Keratinocyte (primary cell): ENCODE measurements around the gene ZCCHC7. TPM values are rescaled to one million over a fixed set of nuclear protein-coding genes. Genes with fewer than 3 reads are reported as not detected.
A peak's percentile ranks its signal among the peaks of the same experiment; 100 is the strongest.

Source experiments
- DNase-seq: peaks from one replicate; pipeline ENCODE4 v3.0.0-alpha.2; 2011; ENCODE audit warnings: low read depth, missing footprints, low spot score
- FAIRE-seq: peaks from 2 replicates; lab custom pipeline; 2011; peaks lifted over from hg19 to GRCh38; lab: Jason Lieb, UNC
- H2AFZ ChIP-seq: 2 replicates; pipeline ENCODE4 v1.6.0; 2012; ENCODE audit warnings: low read length, control low read depth, inconsistent platforms; ENCODE audit not compliant: control insufficient read depth
- H3K27ac ChIP-seq: 2 replicates; pipeline ENCODE4 v1.5.1; 2011; ENCODE audit warnings: low read length; ENCODE audit not compliant: control insufficient read depth, insufficient read depth
- H3K27me3 ChIP-seq: 3 replicates; pipeline ENCODE4 v1.6.0; 2011; ENCODE audit warnings: low read length; ENCODE audit not compliant: control insufficient read depth, insufficient read depth; ENCODE audit errors: extremely low read depth
- H3K36me3 ChIP-seq, 2 experiments: 2 replicates in 1 of 2; 3 replicates in 1 of 2; pipeline ENCODE4 v1.5.1; 2011; ENCODE audit warnings: low read length in 2 of 2, mild to moderate bottlenecking in 1 of 2; ENCODE audit not compliant: control insufficient read depth in 2 of 2, insufficient read depth in 2 of 2; ENCODE audit errors: extremely low read depth in 1 of 2
- H3K4me1 ChIP-seq: 3 replicates; pipeline ENCODE4 v1.5.1; 2011; ENCODE audit warnings: low read length; ENCODE audit not compliant: control insufficient read depth, insufficient read depth; ENCODE audit errors: extremely low read depth
- H3K4me2 ChIP-seq: 3 replicates; pipeline ENCODE4 v1.6.0; 2011; ENCODE audit warnings: low read depth, low read length; ENCODE audit not compliant: control insufficient read depth, insufficient read depth; ENCODE audit errors: extremely low read depth
- H3K4me3 ChIP-seq, 3 experiments: fragments of 200-600 bp in 1 of 3; sonication (generic) in 1 of 3; 2 replicates in 2 of 3; 3 replicates in 1 of 3; pipeline ENCODE4 v1.5.1; 2011 to 2016; ENCODE audit warnings: low read length in 3 of 3, mild to moderate bottlenecking in 3 of 3, control low read depth in 2 of 3, inconsistent platforms in 1 of 3, low read depth in 1 of 3, mixed read lengths in 1 of 3, mixed run types in 1 of 3, moderate library complexity in 1 of 3; ENCODE audit not compliant: control insufficient read depth in 2 of 3, insufficient read depth in 2 of 3; ENCODE audit errors: extremely low read depth in 1 of 3
- H3K79me2 ChIP-seq: 2 replicates; pipeline ENCODE4 v1.6.0; 2012; ENCODE audit warnings: low read length; ENCODE audit not compliant: control insufficient read depth, insufficient read depth
- H3K9ac ChIP-seq: 3 replicates; pipeline ENCODE4 v1.6.0; 2011; ENCODE audit warnings: low read length; ENCODE audit not compliant: control insufficient read depth, insufficient read depth; ENCODE audit errors: extremely low read depth
- H3K9me1 ChIP-seq: 3 replicates; pipeline ENCODE4 v1.6.0; 2011; ENCODE audit warnings: low read length; ENCODE audit not compliant: control insufficient read depth, insufficient read depth; ENCODE audit errors: extremely low read depth
- H3K9me3 ChIP-seq: 2 replicates; pipeline ENCODE4 v1.5.1; 2012; ENCODE audit warnings: low read depth, low read length; ENCODE audit not compliant: control insufficient read depth
- H4K20me1 ChIP-seq: 3 replicates; pipeline ENCODE4 v1.6.0; 2011; ENCODE audit warnings: low read length; ENCODE audit not compliant: control insufficient read depth, insufficient read depth; ENCODE audit errors: extremely low read depth
- EZH2 ChIP-seq: IDR thresholded peaks from one replicate; pipeline ENCODE4 v1.6.1; 2012; ENCODE audit warnings: inconsistent platforms, mild to moderate bottlenecking, low read length, moderate library complexity
- dilution Hi-C: fragments of 300-500 bp; cut with MboI; formaldehyde crosslinking; loops from one replicate; pipeline ENCODE4 v1.7.0; 2020; ENCODE audit warnings: low sequenced_read_pairs; ENCODE audit not compliant: extremely low pct_ligation_motif_present
- polyA plus RNA-seq, 5 experiments: library from polyadenylated mRNA; depleted of rRNA in 3 of 5; stranded (reverse) in 3 of 5; stranded (forward) in 1 of 5; unstranded in 1 of 5; fragments of >200 nt; gene quantifications; 1 replicate in 1 of 5; 2 replicates in 3 of 5; 3 replicates in 1 of 5; pipeline versions ENCODE4 v1.2.1 to v1.2.3, GENCODE V29; 2011 to 2012; ENCODE audit warnings: missing spikeins in 2 of 5, low read depth in 1 of 5, low replicate concordance in 1 of 5
- TF ChIP-seq, protein P1 (sequence below), 3 experiments: IDR thresholded peaks in 1 of 3; conservative IDR thresholded peaks in 1 of 3; optimal IDR thresholded peaks in 1 of 3; 2 replicates in 2 of 3; 3 replicates in 1 of 3; pipeline versions ENCODE3 to v1.5.1; 2011; ENCODE audit warnings: low read length in 3 of 3, mild to moderate bottlenecking in 3 of 3, moderate library complexity in 2 of 3, control low read depth in 1 of 3, inconsistent platforms in 1 of 3; ENCODE audit not compliant: insufficient read depth in 2 of 3; ENCODE audit errors: extremely low read depth in 1 of 3

The ZCCHC7 gene
- polyA plus RNA-seq, 1 donor (not counting 4 experiments of a cell fraction or from before 2014, with no cell fraction given) = 16.5 TPM

- H4K20me1 ChIP-seq = no peaks in the 10 kb centered on the region
- H3K9me1 ChIP-seq = no peaks in the 10 kb centered on the region
- no peak for DNase-seq
- no peaks in the 10 kb centered on the region for H3K27me3 ChIP-seq
- dilution Hi-C loops = no loop called here
- no peaks in the 10 kb centered on the region for H3K36me3 ChIP-seq
- H3K9ac ChIP-seq = no peak overlapping the region
- peaks cover 31% of the 10 kb centered on the region for H3K4me1 ChIP-seq
- H3K4me2 ChIP-seq = peak overlapping the region; percentile 53
- no peak for FAIRE-seq
- H3K27ac ChIP-seq = peak overlapping the region; percentile 52
- TF ChIP-seq, protein P1, sequence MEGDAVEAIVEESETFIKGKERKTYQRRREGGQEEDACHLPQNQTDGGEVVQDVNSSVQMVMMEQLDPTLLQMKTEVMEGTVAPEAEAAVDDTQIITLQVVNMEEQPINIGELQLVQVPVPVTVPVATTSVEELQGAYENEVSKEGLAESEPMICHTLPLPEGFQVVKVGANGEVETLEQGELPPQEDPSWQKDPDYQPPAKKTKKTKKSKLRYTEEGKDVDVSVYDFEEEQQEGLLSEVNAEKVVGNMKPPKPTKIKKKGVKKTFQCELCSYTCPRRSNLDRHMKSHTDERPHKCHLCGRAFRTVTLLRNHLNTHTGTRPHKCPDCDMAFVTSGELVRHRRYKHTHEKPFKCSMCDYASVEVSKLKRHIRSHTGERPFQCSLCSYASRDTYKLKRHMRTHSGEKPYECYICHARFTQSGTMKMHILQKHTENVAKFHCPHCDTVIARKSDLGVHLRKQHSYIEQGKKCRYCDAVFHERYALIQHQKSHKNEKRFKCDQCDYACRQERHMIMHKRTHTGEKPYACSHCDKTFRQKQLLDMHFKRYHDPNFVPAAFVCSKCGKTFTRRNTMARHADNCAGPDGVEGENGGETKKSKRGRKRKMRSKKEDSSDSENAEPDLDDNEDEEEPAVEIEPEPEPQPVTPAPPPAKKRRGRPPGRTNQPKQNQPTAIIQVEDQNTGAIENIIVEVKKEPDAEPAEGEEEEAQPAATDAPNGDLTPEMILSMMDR (optimal IDR thresholded peaks at IDR 0.05 in 1 of 3, IDR thresholded peaks at IDR 0.05 in 1 of 3, conservative IDR thresholded peaks at IDR 0.05 in 1 of 3; ENCODE audit: extremely low read depth in 1 of 3, insufficient read depth in 2 of 3, low read length in 3 of 3) = no peak
- no peak for TF ChIP-seq EZH2
- no peaks in the 10 kb centered on the region for H3K9me3 ChIP-seq
- no peak overlapping the region for H2AFZ ChIP-seq
- H3K4me3 ChIP-seq = no peak overlapping the region
- H3K79me2 ChIP-seq = peaks cover 5% of the 10 kb centered on the region
Observed at GRCh38 chr9:37292896-37293295, 172.5 kb downstream of the ZCCHC7 start.

DNA sequence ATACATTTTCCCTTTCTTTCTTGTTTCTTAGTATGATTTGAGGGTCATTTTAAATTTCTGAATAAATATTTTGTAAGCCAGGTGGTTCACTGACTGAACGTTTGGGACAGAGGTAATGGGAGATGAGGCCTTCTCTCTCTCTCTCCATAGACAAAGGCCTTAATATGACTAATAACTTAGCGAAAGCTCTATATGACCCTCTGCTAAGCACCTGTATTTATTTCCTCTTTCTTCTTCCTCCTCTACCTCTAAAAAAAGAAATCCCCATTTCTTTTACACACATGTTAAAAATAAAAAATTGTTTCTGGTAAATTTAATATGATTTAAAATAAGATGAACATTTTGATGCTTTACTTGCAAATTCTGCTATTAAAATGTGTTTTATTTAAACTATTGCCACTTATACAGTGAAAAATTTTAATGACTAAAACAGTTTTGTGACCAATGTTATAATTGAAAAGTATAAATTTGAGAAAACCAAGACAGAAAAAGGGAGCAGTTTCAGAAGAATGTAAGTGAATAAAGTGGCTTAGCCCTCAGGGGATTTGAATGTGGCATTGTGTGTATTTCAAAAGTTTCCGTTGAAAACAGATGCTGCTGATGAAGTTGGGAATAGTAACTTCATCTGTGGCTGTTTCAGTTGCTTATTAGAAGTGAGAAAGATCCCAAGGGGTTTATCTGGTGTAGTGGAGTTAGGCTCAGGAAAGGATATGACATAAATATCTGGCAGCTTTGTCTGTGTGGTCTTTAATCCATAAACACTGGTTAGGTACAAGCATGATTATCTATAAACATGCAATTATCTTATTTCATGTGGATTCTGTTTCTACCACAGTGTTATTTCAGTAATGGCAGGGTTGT is 173.5 kb downstream of the ZCCHC7 start:
- Histone ChIP-seq H4K20me1 (no peaks in the 10 kb centered on the region), H3K27me3 (no peaks in the 10 kb centered on the region), H3K9me3 (no peaks in the 10 kb centered on the region), H3K27ac (peak overlapping the region; percentile 52), H3K9me1 (no peaks in the 10 kb centered on the region), H3K4me2 (no peak overlapping the region), H3K4me1 (peaks cover 31% of the 10 kb centered on the region), H3K4me3 (no peak overlapping the region), H3K36me3 (no peaks in the 10 kb centered on the region), H2AFZ (no peak overlapping the region), H3K79me2 (peaks cover 5% of the 10 kb centered on the region), H3K9ac (no peak overlapping the region)
- TF ChIP-seq EZH2 = no peak
- TF ChIP-seq, protein P1 (optimal IDR thresholded peaks at IDR 0.05 in 1 of 3, IDR thresholded peaks at IDR 0.05 in 1 of 3, conservative IDR thresholded peaks at IDR 0.05 in 1 of 3; ENCODE audit: extremely low read depth in 1 of 3, insufficient read depth in 2 of 3, low read length in 3 of 3) = no peak
- DNase-seq (no peak), FAIRE-seq (no peak)
- dilution Hi-C loops = no loop called here
